Measurements from ENCODE around the gene OBSCN.

GRCh38 chr1:228238461-228238860 lies 30.6 kb downstream of the OBSCN start:
- TF ChIP-seq POLR2A (IDR thresholded peaks at IDR 0.05) (no peak), CTCF (IDR thresholded peaks at IDR 0.05) (no peak), POLR2AphosphoS5 (IDR thresholded peaks at IDR 0.05) (no peak)

All from suprapubic skin (tissue), 4 donors.